ENCODE measurements around the gene SPATA32.

- TF ChIP-seq POLR2A (IDR thresholded peaks at IDR 0.05) (no peak), CTCF (IDR thresholded peaks at IDR 0.05) (no peak)
Observed at GRCh38 chr17:45253879-45254278, 8.0 kb downstream of the SPATA32 start.
